ENCODE data around the gene SLC35E1. TPM values are rescaled to one million over a fixed set of nuclear protein-coding genes. Genes with fewer than 3 reads are reported as not detected.

SLC35E1 gene
- total RNA-seq, 2 experiments from 2014 or later, result 42.0 to 46.0 TPM

- POLR2A ChIA-PET, result interaction anchor here (0.6 to 1.9 kb wide), 8 partner anchors 30 to 358 kb away, joined by 3 to 8 read pairs (median 4); partner anchors contain the start of genes MED26, SLC35E1, SMIM7 and TMEM38A
- peaks cover 53% of the 10 kb centered on the region for H3K4me1 Mint-ChIP-seq (ENCODE audit: low read depth)
- intact Hi-C loops (cut with micrococcal nuclease), result loop anchor here (1.0 to 5.0 kb wide), 6 partner anchors 31 to 118 kb away; partner anchors contain the start of genes C19orf44, CALR3, MED26 and SLC35E1
- peaks cover 35% of the 10 kb centered on the region for H3K36me3 Mint-ChIP-seq
- no peaks in the 10 kb centered on the region for H3K27me3 Mint-ChIP-seq
- H3K4me3 Mint-ChIP-seq, result peak within 1 kb of the TSS; percentile 84
- peak within 1 kb of the TSS; percentile 81 for H3K27ac Mint-ChIP-seq
- no peaks in the 10 kb centered on the region for H3K9me3 Mint-ChIP-seq
- CTCF ChIA-PET, result interaction anchor here (0.9 to 1.0 kb wide), 2 partner anchors 42 to 46 kb away, joined by 3 read pairs; no protein-coding TSS in a partner anchor
- DNase-seq, result peak; percentile 96
These were observed 29.9 kb downstream of the SLC35E1 start, which contains the start of gene CHERP for GRCh38 chr19:16542045-16542909. Gene CHERP (minus strand): TSS chr19:16542437. CDS start chr19:16542378, 59 bp downstream.

- Mint-ChIP-seq H3K36me3 (peaks cover 37% of the 10 kb centered on the region), H3K27me3 (no peaks in the 10 kb centered on the region), H3K9me3 (no peaks in the 10 kb centered on the region), H3K4me3 (peak overlapping the region; percentile 84), H3K27ac (peak overlapping the region; percentile 77), H3K4me1 (ENCODE audit: low read depth) (peaks cover 52% of the 10 kb centered on the region)
- peak; percentile 39 for DNase-seq
- CTCF ChIA-PET, result interaction anchor here (0.9 kb wide), 1 partner anchor 46 kb away, joined by 3 read pairs; no protein-coding TSS in a partner anchor
- intact Hi-C loops (cut with micrococcal nuclease), result loop anchor here (1.0 to 5.0 kb wide), 6 partner anchors 31 to 119 kb away; partner anchors contain the start of genes C19orf44, CALR3, MED26 and SLC35E1
- POLR2A ChIA-PET, result interaction anchor here (1.9 kb wide), 1 partner anchor 86 kb away, joined by 8 read pairs; the partner anchor contains the start of gene MED26
These were observed 30.6 kb downstream of the SLC35E1 start for GRCh38 chr19:16541526-16542044.

- peak overlapping the region; percentile 77 for H3K27ac Mint-ChIP-seq
- CTCF ChIA-PET, result no interaction called here
- H3K36me3 Mint-ChIP-seq, result peaks cover 41% of the 10 kb centered on the region
- no peaks in the 10 kb centered on the region for H3K9me3 Mint-ChIP-seq
- no peak for DNase-seq
- peaks cover 52% of the 10 kb centered on the region for H3K4me1 Mint-ChIP-seq (ENCODE audit: low read depth)
- no peaks in the 10 kb centered on the region for H3K27me3 Mint-ChIP-seq
- intact Hi-C loops (cut with micrococcal nuclease), result loop anchor here (5.0 kb wide), 1 partner anchor 94 kb away; no protein-coding TSS in a partner anchor
- peak overlapping the region; percentile 84 for H3K4me3 Mint-ChIP-seq
- POLR2A ChIA-PET, result no interaction called here
These were observed 31.3 kb downstream of the SLC35E1 start for GRCh38 chr19:16540948-16541347.

- Mint-ChIP-seq H3K36me3 (peaks cover 50% of the 10 kb centered on the region), H3K4me3 (no peak overlapping the region), H3K27me3 (no peaks in the 10 kb centered on the region), H3K4me1 (ENCODE audit: low read depth) (peaks cover 34% of the 10 kb centered on the region), H3K9me3 (no peaks in the 10 kb centered on the region), H3K27ac (peak overlapping the region; percentile 38)
- intact Hi-C loops (cut with micrococcal nuclease), result no loop called here
- ChIA-PET CTCF (no interaction called here), POLR2A (no interaction called here)
- DNase-seq, result no peak
These were observed 35.1 kb downstream of the SLC35E1 start for GRCh38 chr19:16537111-16537510.

- no peak for DNase-seq
- ChIA-PET CTCF (no interaction called here), POLR2A (no interaction called here)
- H3K27me3 Mint-ChIP-seq, result no peaks in the 10 kb centered on the region
- H3K27ac Mint-ChIP-seq, result no peak overlapping the region
- H3K9me3 Mint-ChIP-seq, result no peaks in the 10 kb centered on the region
- intact Hi-C loops (cut with micrococcal nuclease), result no loop called here
- peaks cover 30% of the 10 kb centered on the region for H3K4me1 Mint-ChIP-seq (ENCODE audit: low read depth)
- H3K36me3 Mint-ChIP-seq, result peaks cover 54% of the 10 kb centered on the region
- no peak overlapping the region for H3K4me3 Mint-ChIP-seq
These were observed 36.1 kb downstream of the SLC35E1 start for GRCh38 chr19:16536130-16536529.

- Mint-ChIP-seq H3K36me3 (peaks cover 53% of the 10 kb centered on the region), H3K27me3 (no peaks in the 10 kb centered on the region), H3K27ac (no peak overlapping the region), H3K4me1 (ENCODE audit: low read depth) (peaks cover 26% of the 10 kb centered on the region), H3K4me3 (no peak overlapping the region), H3K9me3 (no peaks in the 10 kb centered on the region)
- CTCF ChIA-PET, result no interaction called here
- DNase-seq, result no peak
- POLR2A ChIA-PET, result no interaction called here
- intact Hi-C loops (cut with micrococcal nuclease), result no loop called here
These were observed 36.8 kb downstream of the SLC35E1 start for GRCh38 chr19:16535381-16535780.

- ChIA-PET CTCF (interaction anchor here (0.6 kb wide), 1 partner anchor 46 kb away, joined by 3 read pairs; no protein-coding TSS in a partner anchor), POLR2A (no interaction called here)
- intact Hi-C loops (cut with micrococcal nuclease), result no loop called here
- H3K27me3 Mint-ChIP-seq, result no peaks in the 10 kb centered on the region
- no peak overlapping the region for H3K4me3 Mint-ChIP-seq
- no peaks in the 10 kb centered on the region for H3K9me3 Mint-ChIP-seq
- no peak overlapping the region for H3K27ac Mint-ChIP-seq
- H3K36me3 Mint-ChIP-seq, result peaks cover 47% of the 10 kb centered on the region
- DNase-seq, result no peak
- peaks cover 6% of the 10 kb centered on the region for H3K4me1 Mint-ChIP-seq (ENCODE audit: low read depth)
These were observed 39.6 kb downstream of the SLC35E1 start for GRCh38 chr19:16532440-16533234.

GRCh38 chr19:16531380-16531669, 40.9 kb downstream of the SLC35E1 start:
- POLR2A ChIA-PET, result no interaction called here
- Mint-ChIP-seq H3K4me3 (no peak overlapping the region), H3K27me3 (no peaks in the 10 kb centered on the region), H3K36me3 (peaks cover 48% of the 10 kb centered on the region), H3K4me1 (ENCODE audit: low read depth) (no peaks in the 10 kb centered on the region), H3K9me3 (no peaks in the 10 kb centered on the region), H3K27ac (no peak overlapping the region)
- no peak for DNase-seq
- CTCF ChIA-PET, result no interaction called here
- intact Hi-C loops (cut with micrococcal nuclease), result no loop called here

GRCh38 chr19:16530540-16531379, 41.5 kb downstream of the SLC35E1 start:
- no peaks in the 10 kb centered on the region for H3K27me3 Mint-ChIP-seq
- no peaks in the 10 kb centered on the region for H3K4me1 Mint-ChIP-seq (ENCODE audit: low read depth)
- no peak overlapping the region for H3K27ac Mint-ChIP-seq
- no peak for DNase-seq
- ChIA-PET CTCF (no interaction called here), POLR2A (no interaction called here)
- no peaks in the 10 kb centered on the region for H3K9me3 Mint-ChIP-seq
- H3K36me3 Mint-ChIP-seq, result peaks cover 47% of the 10 kb centered on the region
- H3K4me3 Mint-ChIP-seq, result no peak overlapping the region
- intact Hi-C loops (cut with micrococcal nuclease), result no loop called here

GRCh38 chr19:16529466-16530144, 42.6 kb downstream of the SLC35E1 start:
- ChIA-PET POLR2A (no interaction called here), CTCF (no interaction called here)
- Mint-ChIP-seq H3K27ac (no peak overlapping the region), H3K4me3 (no peak overlapping the region), H3K36me3 (peaks cover 46% of the 10 kb centered on the region), H3K9me3 (no peaks in the 10 kb centered on the region), H3K27me3 (no peaks in the 10 kb centered on the region), H3K4me1 (ENCODE audit: low read depth) (no peaks in the 10 kb centered on the region)
- intact Hi-C loops (cut with micrococcal nuclease), result no loop called here
- DNase-seq, result no peak

- Mint-ChIP-seq H3K4me1 (ENCODE audit: low read depth) (no peaks in the 10 kb centered on the region), H3K27me3 (no peaks in the 10 kb centered on the region), H3K9me3 (no peaks in the 10 kb centered on the region), H3K36me3 (peaks cover 39% of the 10 kb centered on the region), H3K27ac (no peak overlapping the region), H3K4me3 (no peak overlapping the region)
- POLR2A ChIA-PET, result no interaction called here
- DNase-seq, result peak; percentile 67
- intact Hi-C loops (cut with micrococcal nuclease), result loop anchor here (1.0 kb wide), 1 partner anchor 84 kb away; no protein-coding TSS in a partner anchor
- CTCF ChIA-PET, result interaction anchor here (0.6 to 1.1 kb wide), 5 partner anchors 13 to 100 kb away, joined by 3 to 5 read pairs (median 3); partner anchors contain the start of gene MED26
These were observed 44.2 kb downstream of the SLC35E1 start for GRCh38 chr19:16527971-16528521.

Measured in activated CD4-positive, alpha-beta memory T cell treated with anti-CD3 and anti-CD28 coated beads for 36 hours (primary cell).